GM19238 (cell line): ENCODE data around the gene KCNIP4.

ENCODE experiments used
- DNase-seq: peaks from one replicate; pipeline ENCODE4 v3.0.0; 2011; ENCODE audit warnings: low spot score; ENCODE audit not compliant: insufficient read length

Gene KCNIP4

GRCh38 chr4:21901831-21902230 is 46.7 kb downstream of the KCNIP4 start:
- no peak for DNase-seq

- no peak for DNase-seq
Measured at GRCh38 chr4:21901281-21901680, 47.3 kb downstream of the KCNIP4 start.

GRCh38 chr4:21900211-21900610 is 48.4 kb downstream of the KCNIP4 start:
- DNase-seq = no peak

- no peak for DNase-seq
Measured at GRCh38 chr4:21898101-21898500, 50.5 kb downstream of the KCNIP4 start.

GRCh38 chr4:21896767-21897166 is 51.8 kb downstream of the KCNIP4 start:
- DNase-seq = no peak

- DNase-seq = no peak
Measured at GRCh38 chr4:21893136-21893535, 55.4 kb downstream of the KCNIP4 start.

GRCh38 chr4:21890231-21890630 is 58.3 kb downstream of the KCNIP4 start:
- DNase-seq = no peak

- DNase-seq = no peak
Measured at GRCh38 chr4:21888195-21888976, 60.2 kb downstream of the KCNIP4 start.

GRCh38 chr4:21887481-21887880 is 61.1 kb downstream of the KCNIP4 start:
- no peak for DNase-seq

GRCh38 chr4:21885770-21886169 is 62.8 kb downstream of the KCNIP4 start:
- DNase-seq = no peak

GRCh38 chr4:21885241-21885640 is 63.3 kb downstream of the KCNIP4 start:
- no peak for DNase-seq

GRCh38 chr4:21884615-21885014 is 64.0 kb downstream of the KCNIP4 start:
- DNase-seq = no peak

- DNase-seq = no peak
Measured at GRCh38 chr4:21882051-21882839, 66.3 kb downstream of the KCNIP4 start.

- no peak for DNase-seq
Measured at GRCh38 chr4:21879187-21879586, 69.4 kb downstream of the KCNIP4 start.

- DNase-seq = no peak
Measured at GRCh38 chr4:21876711-21877110, 71.9 kb downstream of the KCNIP4 start.

- DNase-seq = no peak
Measured at GRCh38 chr4:21873145-21873544, 75.4 kb downstream of the KCNIP4 start.

GRCh38 chr4:21872101-21872500 is 76.5 kb downstream of the KCNIP4 start:
- DNase-seq = no peak

GRCh38 chr4:21869978-21870745 is 78.4 kb downstream of the KCNIP4 start:
- DNase-seq = no peak

- no peak for DNase-seq
Measured at GRCh38 chr4:21864686-21865085, 83.9 kb downstream of the KCNIP4 start.

GRCh38 chr4:21862917-21863316 is 85.7 kb downstream of the KCNIP4 start:
- no peak for DNase-seq

- DNase-seq = no peak
Measured at GRCh38 chr4:21858971-21859370, 89.6 kb downstream of the KCNIP4 start.

- DNase-seq = no peak
Measured at GRCh38 chr4:21856754-21857153, 91.8 kb downstream of the KCNIP4 start.
